ENCODE measurements around the gene ZNF343. TPM values are rescaled to one million over a fixed set of nuclear protein-coding genes. Genes with fewer than 3 reads are reported as not detected.

ZNF343 gene
- 10 to 100 TPM in 1 of 3 donors, 1 to 10 TPM in 2; 8.1 to 12.3 (median 8.6) TPM for total RNA-seq
- total RNA-seq (2013): 11.0 TPM

DNA sequence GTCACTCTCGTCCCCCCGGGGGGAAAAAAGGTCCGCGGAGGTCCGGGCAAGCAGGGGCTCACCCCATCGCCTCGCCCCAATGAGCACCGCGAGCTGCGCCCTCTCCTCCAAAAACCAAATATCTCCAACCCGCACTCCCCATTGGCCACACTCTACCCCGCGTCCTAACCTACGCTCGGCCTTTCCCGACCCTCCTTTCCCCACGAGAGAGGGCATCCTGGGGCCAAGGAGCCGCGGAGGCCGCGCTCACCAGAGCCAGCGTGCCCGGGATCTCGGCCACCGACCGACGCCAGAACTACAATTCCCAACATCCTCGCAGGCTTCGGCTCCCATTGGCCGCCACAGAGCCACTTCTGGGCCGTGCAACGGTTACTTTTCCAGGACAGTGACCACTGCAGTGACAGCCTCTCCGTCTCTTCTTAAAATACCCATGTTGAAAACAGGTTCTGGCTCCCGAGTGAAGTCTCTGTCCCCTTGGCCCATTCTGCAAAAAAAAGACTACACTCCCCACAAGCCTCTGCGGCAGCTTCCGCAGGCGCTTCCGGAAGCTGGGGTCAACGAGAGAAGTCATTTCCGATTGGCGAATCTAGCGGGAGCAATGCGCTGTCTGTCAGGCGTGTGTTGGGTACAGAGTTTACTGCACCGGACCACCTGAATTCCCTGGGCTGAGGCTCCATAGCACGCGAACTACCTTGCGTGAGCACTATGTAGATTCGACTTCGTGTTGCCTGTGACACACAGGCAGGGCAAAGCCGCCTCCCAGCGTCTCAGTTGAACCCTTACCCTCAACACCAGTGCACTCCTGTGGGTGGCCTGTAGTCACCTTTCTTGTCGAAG, at the start of gene ZNF343:
TSS of gene ZNF343 (minus strand) at position 285 of the 837 bp plus-strand sequence. CDS start 15,020 bp downstream, outside the sequence.
- no peaks in the 10 kb centered on the region for H3K27me3 ChIP-seq (ENCODE audit: control insufficient read depth, insufficient read depth, low read length)
- H3K27ac ChIP-seq (ENCODE audit: low read length): peak within 1 kb of the TSS; percentile 70
- intact Hi-C loops (cut with micrococcal nuclease): loop anchor here (1.0 to 5.0 kb wide), 2 partner anchors 39 to 153 kb away; partner anchors contain the start of genes IDH3B and SNRPB
- DNase-seq (peak; percentile 74 to 89), ATAC-seq (peak; percentile 94 to 96 (median 95))
- H3K36me3 ChIP-seq (ENCODE audit: control insufficient read depth, insufficient read depth, low read length): no peaks in the 10 kb centered on the region
- Mint-ChIP-seq H3K27ac (peak within 1 kb of the TSS; percentile 88 to 89), H3K9me3 (no peaks in the 10 kb centered on the region), H3K4me3 (peak within 1 kb of the TSS; percentile 100), H3K27me3 (ENCODE audit: low read depth in 2 of 2) (peaks cover 7 to 28% of the 10 kb centered on the region in 2 donors), H3K36me3 (no peaks in the 10 kb centered on the region), H3K4me1 (peaks cover 18 to 20% of the 10 kb centered on the region in 2 donors)
- peaks cover 14% of the 10 kb centered on the region for H3K4me1 ChIP-seq (ENCODE audit: control insufficient read depth, insufficient read depth, low read length)
- peak within 1 kb of the TSS; percentile 66 for H3K4me3 ChIP-seq (ENCODE audit: low read length)
- H3K9me3 ChIP-seq (ENCODE audit: control insufficient read depth, insufficient read depth, low read length): no peaks in the 10 kb centered on the region
- TF ChIP-seq, protein P1, sequence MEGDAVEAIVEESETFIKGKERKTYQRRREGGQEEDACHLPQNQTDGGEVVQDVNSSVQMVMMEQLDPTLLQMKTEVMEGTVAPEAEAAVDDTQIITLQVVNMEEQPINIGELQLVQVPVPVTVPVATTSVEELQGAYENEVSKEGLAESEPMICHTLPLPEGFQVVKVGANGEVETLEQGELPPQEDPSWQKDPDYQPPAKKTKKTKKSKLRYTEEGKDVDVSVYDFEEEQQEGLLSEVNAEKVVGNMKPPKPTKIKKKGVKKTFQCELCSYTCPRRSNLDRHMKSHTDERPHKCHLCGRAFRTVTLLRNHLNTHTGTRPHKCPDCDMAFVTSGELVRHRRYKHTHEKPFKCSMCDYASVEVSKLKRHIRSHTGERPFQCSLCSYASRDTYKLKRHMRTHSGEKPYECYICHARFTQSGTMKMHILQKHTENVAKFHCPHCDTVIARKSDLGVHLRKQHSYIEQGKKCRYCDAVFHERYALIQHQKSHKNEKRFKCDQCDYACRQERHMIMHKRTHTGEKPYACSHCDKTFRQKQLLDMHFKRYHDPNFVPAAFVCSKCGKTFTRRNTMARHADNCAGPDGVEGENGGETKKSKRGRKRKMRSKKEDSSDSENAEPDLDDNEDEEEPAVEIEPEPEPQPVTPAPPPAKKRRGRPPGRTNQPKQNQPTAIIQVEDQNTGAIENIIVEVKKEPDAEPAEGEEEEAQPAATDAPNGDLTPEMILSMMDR (IDR thresholded peaks at IDR 0.05): no peak
- 1% methylated on average over 53 of the region's 53 CpGs for WGBS (ENCODE audit: insufficient coverage)

DNA sequence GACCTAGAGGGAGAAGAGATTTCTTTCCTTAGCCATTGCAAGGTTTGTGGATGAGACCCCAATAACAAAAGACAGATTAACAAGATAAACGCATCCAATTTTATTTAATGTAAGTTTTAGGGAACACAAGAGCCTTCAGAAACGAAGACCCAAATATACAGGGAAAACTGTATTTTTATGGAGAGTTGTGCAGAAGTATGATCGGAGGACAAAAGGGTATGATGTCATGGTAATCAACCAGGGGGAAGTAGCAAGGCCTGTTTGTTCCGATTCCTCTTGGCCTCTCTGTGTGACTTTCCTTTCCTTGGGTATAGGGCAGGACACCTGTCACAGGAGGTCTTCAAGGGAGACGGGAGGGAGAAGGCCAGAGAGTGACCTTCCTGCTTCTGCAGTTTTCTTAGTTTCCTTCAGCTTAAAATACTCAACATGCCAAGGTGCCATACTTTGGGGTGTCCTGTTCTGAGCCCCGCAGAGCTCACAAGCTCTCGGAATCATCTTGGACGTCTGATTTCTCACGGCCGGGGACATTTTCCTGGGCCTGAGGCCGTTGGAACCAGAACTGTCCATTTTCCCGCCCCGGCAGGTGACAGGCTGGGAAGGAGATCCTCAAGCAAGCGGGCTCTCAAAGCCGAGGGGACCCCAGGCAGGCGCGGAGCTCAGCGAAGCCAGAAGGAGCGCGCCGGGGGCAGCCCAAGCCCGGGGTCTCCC, 49.3 kb upstream of the ZNF343 start:
- Mint-ChIP-seq H3K4me3 (peak overlapping the region; percentile 21), H3K36me3 (no peaks in the 10 kb centered on the region), H3K27ac (no peak overlapping the region), H3K9me3 (no peaks in the 10 kb centered on the region), H3K4me1 (peaks cover 0 to 8% of the 10 kb centered on the region in 2 donors), H3K27me3 (ENCODE audit: low read depth in 2 of 2) (peaks cover 45 to 46% of the 10 kb centered on the region in 2 donors)
- Histone ChIP-seq H3K4me3 (ENCODE audit: low read length) (no peak overlapping the region), H3K27me3 (ENCODE audit: control insufficient read depth, insufficient read depth, low read length) (peaks cover 27% of the 10 kb centered on the region), H3K9me3 (ENCODE audit: control insufficient read depth, insufficient read depth, low read length) (no peaks in the 10 kb centered on the region), H3K27ac (ENCODE audit: low read length) (no peak overlapping the region), H3K36me3 (ENCODE audit: control insufficient read depth, insufficient read depth, low read length) (no peaks in the 10 kb centered on the region), H3K4me1 (ENCODE audit: control insufficient read depth, insufficient read depth, low read length) (peaks cover 12% of the 10 kb centered on the region)
- intact Hi-C loops (cut with micrococcal nuclease): no loop called here
- 27% methylated on average over 21 of the region's 22 CpGs for whole genome bisulfite sequencing (ENCODE audit: insufficient coverage)
- TF ChIP-seq, protein P1 (IDR thresholded peaks at IDR 0.05): no peak
- ATAC-seq: no peak
- no peak for DNase-seq

DNA sequence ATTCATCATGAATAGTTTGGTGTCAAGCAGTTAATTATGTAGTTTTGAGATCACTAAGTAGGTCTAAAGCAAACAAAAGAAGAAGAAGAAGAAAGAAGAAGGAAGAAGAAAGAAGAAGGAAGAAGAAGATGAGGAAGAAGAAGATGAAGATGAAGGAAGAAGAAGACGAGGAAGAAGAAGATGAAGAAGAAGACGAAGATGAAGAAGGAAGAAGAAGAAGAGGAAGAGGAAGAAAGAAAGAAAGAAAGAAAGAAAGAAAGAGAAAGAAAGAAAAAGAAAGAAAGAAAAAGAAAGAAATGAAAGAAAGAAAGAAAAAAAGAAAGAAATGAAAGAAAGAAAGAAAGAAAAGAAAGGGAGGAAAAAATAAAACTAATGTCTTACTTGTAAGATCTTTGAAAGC, 36.9 kb upstream of the ZNF343 start:
- Mint-ChIP-seq H3K27me3 (ENCODE audit: low read depth in 2 of 2) (peaks cover 22 to 38% of the 10 kb centered on the region in 2 donors), H3K36me3 (no peaks in the 10 kb centered on the region), H3K4me3 (no peak overlapping the region), H3K27ac (no peak overlapping the region), H3K9me3 (no peaks in the 10 kb centered on the region), H3K4me1 (no peaks in the 10 kb centered on the region)
- ATAC-seq: no peak
- H3K4me3 ChIP-seq (ENCODE audit: low read length): no peak overlapping the region
- no peaks in the 10 kb centered on the region for H3K4me1 ChIP-seq (ENCODE audit: control insufficient read depth, insufficient read depth, low read length)
- H3K27me3 ChIP-seq (ENCODE audit: control insufficient read depth, insufficient read depth, low read length): peaks cover 9% of the 10 kb centered on the region
- intact Hi-C loops (cut with micrococcal nuclease): no loop called here
- no peaks in the 10 kb centered on the region for H3K9me3 ChIP-seq (ENCODE audit: control insufficient read depth, insufficient read depth, low read length)
- H3K27ac ChIP-seq (ENCODE audit: low read length): no peak overlapping the region
- 86% methylated on average over 2 of the region's 2 CpGs for WGBS (ENCODE audit: insufficient coverage)
- TF ChIP-seq, protein P1 (IDR thresholded peaks at IDR 0.05): no peak
- no peak for DNase-seq
- H3K36me3 ChIP-seq (ENCODE audit: control insufficient read depth, insufficient read depth, low read length): no peaks in the 10 kb centered on the region

Data from natural killer cell (primary cell).